ELF-1 (cell line): Measurements from ENCODE around the gene PCCA.

Source experiments
- DNase-seq: peaks from one replicate; pipeline ENCODE4 v3.0.0-alpha.2; 2016; ENCODE audit warnings: low read depth, low spot score

PCCA gene

DNA sequence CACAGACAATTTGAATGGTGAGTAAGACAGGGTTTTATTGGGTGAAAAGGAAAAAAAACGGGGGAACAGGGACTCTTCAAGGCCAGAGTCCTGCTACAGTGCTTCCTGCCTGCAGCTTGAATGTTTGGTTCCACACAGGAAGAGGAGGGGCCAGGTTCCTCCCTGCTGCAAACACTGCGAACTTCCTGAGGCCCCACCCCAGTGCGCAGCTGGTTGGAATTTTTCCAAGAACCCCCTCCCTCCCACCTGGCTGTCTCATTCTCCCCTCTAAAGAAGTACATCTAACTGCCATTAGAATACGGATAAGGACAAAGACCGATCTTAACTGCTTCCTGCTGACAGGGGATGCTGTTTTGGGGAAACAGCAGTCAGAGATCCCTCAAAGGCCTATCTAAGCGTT, 314.8 kb downstream of the PCCA start:
- no peak for DNase-seq

DNA sequence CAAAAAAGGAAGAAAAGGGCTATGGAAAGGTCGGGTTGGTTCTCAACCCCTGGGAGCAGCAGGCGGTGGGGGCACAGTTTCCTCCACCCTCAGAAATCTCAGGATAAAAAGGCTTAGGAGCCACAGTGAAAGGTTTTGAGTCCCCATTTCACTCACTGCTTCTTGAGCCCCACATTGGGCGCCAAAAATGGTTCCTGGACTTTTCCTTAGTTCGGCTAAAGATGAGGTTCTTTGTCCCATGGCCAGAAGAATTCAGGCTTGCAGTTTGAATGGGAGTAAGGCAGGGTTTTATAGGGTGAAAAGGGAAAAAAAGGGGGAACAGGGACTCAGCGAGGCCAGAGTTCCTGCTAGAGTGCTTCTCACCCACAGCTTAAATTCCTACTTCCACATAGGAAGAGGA, 320.2 kb downstream of the PCCA start:
- DNase-seq = no peak

DNA sequence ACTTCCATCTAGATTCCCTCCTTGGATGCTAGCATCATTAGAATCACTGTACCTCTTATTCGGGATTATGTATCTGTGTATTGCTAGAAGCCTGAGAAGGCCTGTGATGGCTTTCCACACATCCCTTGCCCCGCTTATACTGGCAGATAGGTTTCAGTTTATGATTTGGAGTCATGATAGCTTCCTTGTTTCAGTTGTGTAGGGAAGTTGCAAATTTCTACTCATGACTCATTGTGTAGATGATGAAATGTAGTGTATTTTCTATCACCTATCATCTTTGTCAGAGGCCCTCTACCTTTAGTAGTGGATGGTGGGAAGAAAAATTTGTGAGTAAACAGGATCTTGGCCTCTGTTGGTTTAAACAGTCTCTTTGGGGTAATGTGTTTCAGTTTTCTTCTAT, 334.5 kb downstream of the PCCA start:
- no peak for DNase-seq

DNA sequence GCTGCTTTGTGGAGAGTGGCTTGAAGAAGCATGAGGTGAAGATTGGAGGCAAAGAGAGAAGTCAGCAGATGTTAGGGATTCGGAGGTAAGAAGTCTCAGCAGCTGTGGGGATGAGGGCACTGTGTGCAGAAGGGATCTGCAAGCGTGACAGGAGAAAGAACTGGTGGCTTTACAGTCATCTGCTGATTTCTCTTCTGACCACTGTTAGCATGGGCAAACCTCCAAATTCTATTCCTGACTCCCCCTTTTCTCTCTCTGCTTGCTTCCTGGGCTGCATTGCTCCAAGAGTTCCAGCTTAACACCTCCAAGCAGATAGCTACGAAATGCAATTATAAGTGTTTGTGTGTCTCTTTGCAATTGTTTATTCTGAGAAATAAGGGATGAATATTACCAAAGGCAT, 340.1 kb downstream of the PCCA start:
- DNase-seq = no peak

DNA sequence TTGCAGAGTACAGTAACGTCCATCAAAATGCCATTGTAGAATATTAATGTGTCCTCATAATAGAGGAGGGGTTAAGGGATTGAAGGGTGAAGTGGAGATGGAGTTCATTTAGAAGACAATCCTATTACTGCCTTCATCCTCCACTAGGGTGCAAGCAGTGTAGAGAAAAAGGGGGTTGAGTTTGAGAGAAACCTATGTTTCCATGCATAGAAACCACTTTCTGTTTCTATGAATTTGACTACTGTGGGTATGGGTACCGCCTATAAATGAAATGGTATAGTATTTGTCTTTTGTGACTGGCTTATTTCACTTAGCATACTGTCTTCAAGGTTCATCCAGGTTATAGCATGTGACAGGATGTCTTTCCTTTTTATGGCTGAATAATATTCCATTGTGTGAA, 343.7 kb downstream of the PCCA start:
- DNase-seq = no peak

DNA sequence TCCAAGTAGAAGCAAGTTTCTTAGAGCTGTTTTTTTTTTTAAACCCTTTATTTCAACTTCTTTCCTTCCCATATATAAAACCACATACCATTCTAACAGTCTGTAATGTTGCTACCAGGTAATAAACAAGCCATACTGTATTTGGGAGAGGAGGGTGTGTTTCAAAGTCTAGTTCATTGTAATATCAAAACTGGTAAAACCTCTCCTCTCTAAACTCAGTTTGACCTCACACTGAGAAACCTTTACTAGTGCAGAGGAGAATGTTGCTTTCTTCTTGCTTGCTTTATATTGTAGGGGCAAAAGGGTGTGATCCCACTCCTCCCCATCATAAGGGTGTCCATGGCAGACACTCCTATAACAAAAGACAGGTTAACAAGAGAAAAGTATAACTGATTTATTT, 344.6 kb downstream of the PCCA start:
- no peak for DNase-seq

DNA sequence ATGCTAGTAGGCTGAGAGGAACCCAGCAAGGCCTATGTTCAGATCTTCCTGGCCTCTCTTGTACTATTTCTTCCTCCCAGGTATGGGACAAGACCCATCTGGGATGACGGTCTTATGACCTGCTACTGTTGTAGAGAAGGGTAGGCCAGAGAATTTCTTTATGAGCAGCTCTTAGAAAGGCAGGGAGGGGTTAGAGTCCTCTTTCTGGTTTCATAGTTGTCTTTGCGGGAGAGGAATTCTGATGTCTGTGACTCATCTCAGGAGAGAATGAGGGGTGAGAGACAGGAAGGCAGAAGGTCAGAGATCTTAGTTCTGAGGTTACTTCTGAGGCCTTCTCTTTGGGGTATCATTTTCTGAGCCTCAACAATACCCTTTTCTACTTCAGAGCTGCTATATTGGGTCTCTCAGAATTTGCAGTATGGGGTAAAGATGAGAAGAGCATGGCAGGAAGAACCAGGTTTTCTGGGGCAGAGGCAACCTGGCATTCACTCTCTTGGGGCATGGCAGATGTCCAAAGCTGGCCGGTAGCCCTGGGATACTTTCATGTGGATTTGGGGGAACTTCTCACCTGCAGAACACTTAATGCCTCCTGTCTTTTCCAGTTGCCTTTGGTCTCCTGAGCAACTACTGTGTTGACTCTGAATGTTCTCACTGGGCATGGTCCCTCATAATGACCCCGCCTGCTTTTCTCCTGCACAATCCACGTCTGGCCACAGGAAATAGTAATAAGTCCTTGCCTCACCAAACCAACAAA, 345.3 kb downstream of the PCCA start:
- DNase-seq = no peak

DNA sequence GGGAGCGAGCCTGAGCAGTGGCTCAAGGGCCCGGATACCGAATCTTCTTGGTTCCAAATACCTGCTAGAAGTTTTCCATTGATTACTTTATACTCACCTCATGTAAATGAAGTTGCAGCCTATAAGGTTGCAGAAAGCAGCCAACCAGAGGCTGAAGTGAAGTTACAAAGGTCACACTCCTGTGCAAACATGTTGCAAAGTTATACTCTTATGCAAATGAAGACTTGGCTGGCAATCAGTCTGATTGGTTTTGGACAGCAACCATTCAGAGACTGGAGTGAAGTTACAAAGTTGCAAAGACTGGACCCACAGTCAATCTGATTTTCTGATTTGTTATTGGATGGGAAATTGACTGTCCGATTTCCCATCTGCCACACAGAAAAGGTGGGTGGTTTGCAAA, 347.2 kb downstream of the PCCA start:
- no peak for DNase-seq

DNA sequence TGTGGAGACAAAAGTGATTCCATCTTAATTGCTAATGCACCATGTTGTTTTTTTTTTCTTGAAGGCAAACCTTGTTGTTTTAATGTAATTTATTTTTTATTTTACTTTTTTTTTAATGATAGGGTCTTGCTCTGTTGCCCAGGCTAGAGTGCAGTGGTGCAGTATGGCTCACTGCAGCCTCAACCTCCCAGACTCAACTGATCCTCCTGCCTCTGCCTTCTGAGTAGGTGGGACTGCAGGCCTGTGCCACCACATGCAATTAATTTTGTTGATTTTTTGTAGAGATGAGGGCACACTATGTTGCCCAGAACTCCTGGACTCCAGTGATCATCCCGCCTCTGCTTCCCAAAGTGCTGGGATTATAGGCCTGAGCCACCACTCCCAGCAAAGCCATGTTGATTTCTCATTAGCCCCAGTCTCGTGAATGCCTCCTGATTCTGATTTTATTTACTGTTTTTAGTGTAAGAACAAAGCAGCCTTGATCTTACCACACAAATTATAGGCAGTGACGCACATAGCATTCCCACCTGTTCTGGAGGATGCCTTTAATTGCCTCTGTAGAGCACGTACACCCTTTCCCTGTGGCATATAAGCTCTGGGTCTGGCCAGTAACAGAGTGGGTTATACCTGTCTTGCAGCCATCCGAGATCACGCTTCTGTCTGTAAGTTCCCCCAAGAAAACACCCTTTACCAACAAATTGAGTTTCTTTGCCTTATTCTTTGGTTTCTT, 349.3 kb downstream of the PCCA start:
- DNase-seq = peak; percentile 11

DNA sequence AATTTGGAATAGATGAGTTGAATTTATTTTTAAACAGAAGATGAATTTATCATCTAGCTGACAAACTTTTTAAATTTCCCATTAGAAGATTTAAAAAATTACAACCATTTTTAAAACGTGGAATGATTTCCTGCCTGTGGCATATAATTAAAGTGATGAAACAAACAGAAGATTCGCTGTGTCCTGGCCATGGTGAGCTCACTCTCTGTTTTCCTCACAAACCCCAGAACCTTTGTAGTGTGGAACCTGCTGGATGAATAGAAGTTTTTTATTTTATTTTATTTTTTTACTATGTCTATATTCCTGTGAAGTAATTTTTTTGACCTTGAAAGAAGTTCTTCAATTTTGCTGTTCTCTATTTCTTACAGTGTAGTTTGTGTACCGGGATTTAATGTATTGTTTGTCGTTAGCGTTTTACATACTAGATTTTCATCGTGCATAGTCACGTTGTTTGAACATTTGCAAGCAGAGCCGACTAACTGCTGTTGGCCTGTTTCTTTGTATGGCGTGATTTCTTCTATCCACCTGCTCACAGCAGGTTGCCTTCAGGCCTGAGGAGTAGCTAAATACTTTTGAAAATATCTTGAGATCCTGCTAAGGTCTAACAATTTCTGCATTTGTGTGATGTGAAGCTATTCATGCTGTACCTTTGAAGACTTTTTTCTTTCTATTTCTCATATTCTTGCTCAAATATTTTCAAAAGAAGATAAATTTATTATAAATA, 350.5 kb downstream of the PCCA start:
- no peak for DNase-seq

DNA sequence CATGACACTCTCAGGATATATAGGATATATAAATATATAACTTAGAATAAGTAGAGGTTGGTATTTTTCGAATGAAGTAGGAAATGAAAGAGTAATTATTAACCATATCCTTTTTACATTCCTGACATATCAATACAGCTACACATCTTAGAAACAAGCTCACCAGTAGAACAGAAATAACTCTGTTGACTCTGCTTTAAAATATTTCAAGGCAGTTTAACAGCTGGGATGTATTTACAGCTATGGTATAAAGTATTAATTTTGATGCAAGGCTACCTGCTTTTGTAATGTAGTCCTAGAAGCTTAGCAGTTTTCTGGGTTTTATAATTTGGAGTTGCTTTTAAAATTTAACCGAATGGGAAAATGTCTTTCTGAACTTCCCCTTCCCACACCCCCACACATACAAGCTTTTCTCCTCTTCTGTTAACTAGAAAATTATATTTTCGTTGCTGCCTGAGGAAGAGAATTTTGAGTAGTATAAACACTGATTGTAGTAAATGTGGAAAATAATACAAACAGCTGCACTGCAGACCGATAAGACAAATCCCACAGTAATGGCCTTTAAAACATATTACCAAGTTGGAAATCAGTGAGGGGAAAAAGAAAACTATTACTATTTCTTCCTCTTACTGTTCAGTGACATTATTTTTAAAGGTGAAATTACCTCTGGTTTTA, 352.0 kb downstream of the PCCA start:
- DNase-seq = no peak

DNA sequence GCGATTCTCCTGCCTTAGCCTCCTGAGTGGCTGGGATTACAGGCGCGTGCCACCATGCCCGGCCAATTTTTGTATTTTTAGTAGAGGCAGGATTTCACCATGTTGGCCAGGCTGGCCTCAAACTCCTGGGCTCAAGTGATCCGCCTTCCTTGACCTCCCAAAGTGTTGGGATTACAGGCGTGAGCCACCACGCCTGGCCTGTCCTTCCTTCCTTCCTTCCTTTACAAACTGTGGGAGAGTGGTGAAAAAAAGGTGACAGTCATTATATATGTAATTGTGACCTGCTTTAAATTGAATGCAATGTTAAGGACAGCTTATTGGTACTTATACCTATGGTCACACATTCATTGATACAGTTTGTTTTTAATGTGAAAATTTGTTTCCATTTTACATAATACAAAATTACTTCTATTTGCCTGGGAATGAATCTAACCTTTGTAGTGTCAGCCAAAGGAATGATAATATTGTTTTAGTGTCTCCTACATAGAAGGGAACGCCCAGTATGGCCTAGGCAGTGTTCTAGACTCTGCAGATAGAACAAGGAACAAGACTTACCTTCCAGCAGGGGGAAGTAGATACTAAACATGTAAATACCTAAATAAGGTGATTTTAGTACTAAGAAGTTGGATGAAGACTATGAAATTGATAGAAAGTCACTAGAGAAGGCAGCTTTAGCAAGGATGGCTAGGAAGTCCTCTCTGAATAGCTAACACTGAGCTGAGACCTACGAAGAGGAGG, 353.4 kb downstream of the PCCA start:
- DNase-seq = no peak

DNA sequence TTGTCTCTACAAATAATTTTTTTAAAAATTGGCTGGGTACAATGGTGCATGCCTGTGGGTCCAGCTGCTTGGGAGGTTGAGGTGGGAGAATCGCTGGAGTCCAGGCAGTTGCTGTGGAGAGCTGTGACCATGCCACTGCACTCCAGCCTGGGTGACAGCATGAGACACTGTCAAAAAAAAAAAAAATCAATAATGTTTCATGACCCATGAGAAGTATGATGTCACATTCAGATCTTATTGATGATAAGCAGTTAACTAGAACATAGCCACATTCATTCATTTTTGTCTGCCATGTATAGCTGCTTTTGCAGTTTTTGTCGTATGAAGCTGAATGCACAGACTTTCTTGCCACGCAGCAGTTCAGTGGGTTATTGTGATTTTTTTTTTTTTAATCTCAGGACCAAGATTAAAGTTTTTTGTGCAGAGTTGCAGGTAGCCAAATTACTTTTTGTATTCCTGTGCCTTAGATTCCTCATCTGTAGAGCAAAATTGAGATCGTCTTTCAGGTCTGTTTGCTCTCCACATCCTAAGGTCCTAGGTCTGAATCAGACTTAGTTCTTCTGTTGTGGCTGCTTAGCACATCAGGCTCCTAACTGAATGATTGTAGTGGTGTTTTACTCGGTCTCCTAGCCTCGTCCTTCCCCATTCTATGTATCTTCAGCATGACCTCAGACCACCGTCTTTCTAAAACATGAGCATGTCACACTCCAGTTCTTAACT, 354.5 kb downstream of the PCCA start:
- no peak for DNase-seq

DNA sequence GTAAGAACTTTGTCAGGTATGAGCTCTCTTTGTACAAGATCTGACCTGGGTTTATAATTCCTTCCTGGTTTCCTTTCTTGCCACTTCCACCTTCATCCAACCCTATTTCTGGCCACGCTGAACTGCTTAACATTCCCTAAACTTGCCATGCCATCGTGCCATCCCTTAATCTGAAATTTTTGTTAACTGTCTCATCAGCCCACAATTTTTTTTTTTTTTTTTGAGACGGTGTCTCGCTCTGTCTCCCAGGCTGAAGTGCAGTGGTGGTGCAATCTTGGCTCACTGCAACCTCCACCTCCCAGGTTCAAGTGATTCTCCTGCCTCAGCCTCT, 355.1 kb downstream of the PCCA start:
- DNase-seq = no peak

DNA sequence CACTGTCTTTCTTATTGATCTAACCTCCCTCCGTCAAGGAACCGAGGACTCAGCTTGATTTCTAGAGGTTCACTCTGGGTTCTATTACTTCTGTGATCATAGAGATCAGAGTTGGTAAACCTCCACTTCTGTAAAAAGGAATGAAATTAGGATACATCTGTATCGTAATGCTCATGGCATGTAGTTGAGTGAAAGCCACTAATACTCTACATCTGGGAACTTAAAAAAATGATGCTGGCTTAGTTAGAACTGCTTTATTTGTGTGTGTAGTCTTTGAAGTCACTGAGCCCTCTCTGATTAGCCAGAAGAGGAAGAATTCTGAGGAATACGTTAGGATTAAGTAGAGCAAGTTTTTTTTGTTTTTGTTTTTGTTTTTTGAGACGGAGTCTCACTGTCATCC, 358.9 kb downstream of the PCCA start:
- DNase-seq = no peak

DNA sequence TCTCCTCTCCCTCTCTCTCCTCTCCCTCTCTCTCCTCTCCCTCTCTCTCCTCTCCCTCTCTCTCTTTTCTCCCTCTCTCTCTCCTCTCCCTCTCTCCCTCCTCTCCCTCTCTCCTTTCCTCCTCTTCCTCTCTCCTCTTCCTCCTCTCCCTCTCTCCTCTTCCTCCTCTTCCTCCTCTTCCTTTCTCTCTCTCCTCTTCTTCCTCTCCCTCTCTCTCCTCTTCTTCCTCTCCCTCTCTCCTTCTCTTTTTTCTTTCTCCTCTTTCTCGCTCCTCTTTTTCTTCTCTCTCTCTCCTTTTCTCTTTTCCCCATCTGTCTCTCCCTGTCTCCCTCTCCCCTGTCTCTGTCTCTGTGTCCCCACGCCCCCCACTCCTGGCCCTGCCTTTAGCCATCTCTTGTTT, 363.0 kb downstream of the PCCA start:
- DNase-seq = no peak

DNA sequence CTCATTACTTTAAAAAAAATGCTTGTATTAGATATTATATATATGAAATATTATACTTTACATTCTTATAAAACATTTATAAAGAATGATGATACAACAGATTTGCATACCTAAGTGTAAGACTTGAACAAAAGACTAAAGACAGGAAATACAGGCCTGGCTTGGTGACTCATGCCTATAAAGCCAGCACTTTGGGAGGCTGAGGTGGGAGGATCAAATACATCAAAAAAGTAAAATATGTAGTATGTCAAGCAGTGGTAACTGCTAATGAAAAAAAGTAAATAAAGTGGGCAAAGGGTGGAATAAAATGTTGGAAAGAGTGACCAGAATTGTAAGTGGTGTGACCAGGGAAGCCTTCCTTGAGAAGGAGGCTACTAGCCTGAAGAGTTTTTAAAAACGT, 366.0 kb downstream of the PCCA start:
- DNase-seq = peak; percentile 14

DNA sequence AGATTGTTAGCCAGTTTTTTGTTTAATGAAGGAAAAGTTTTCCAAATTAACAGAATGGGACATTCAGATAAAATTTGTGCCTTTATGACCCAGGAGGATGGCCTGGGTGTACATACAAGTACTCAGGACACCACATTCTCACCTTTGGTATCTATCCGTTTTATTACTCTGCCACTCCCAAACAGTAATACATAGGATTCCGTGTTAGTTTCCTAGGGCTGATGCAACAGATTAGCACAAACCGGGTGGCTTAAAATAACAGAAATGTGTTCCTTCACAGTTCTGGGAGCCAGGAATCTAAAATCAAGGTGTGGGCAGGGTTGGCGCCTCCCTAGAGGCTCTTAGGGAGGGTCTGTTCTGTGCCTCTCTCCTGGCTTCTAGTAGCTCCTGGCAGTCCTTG, 369.8 kb downstream of the PCCA start:
- no peak for DNase-seq

DNA sequence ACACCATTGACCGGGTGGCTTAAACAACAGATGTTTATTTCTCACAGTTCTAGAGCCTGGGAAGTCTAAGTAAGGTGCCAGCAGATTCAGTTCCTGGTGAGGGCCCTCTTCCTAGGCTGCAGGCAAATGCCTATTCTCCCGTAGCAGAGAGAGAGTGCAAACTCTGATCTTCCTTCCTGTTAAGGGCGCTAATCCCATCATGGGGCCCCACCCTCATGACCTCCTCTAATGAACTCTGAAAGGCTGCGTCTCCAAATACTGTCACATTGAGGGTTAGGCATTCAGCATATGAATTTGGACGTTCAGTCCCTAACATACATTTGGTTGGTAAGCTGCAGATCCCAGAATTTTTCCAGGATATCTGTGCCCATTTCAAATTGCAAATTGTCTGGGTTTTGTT, 370.9 kb downstream of the PCCA start:
- no peak for DNase-seq

DNA sequence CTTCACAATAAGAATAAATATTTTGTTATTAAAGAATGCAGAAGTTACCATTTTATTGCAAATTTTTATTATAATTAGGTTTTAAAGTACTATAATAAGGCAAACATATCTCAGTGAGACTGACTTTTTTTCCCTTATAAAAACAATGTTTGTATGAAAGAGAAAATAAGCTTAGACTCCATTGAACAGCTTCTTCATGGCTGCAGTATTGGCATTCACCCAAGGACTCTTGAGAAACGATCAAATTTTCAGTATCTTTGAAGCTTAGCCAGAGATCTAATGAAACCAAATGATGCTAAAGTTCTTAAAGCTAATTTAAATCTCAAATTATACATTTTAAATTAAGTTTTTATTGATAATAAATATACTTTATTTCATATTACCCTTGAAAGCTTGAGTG, 371.4 kb downstream of the PCCA start:
- DNase-seq = no peak

DNA sequence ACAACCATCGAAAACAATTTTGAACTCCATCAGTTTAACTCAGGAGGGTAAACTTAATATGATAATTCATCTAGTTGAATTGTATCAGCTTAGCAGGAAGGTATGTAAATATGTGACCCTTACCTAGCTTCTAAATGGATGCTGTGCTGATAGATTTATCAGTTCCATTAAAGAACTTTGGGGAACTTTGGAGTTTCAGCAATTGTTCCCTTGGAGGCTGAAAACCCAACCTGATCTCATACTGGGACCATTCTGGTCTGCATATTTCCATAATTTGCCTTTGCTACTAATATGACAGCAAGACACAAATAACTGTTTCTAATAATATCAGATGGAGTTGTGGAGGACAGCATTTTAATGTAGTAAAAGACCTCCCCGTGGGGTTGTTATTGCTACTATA, 371.9 kb downstream of the PCCA start:
- no peak for DNase-seq
